HEK293 (cell line): ENCODE results near the gene PTPRG.

ENCODE experiments used
- CTCF ChIA-PET: fragments of 350-600 bp; formaldehyde crosslinking; extraction: SDS; loops from one replicate; lab custom pipeline; 2021; ENCODE audit warnings: antibody characterized with exemption; lab: Yijun Ruan, JAX
- POLR2A ChIA-PET: fragments of 300-600 bp; formaldehyde crosslinking; extraction: SDS; loops from one replicate; lab custom pipeline; 2020; ENCODE audit warnings: antibody characterized with exemption, inconsistent platforms; lab: Yijun Ruan, JAX
- H3K27ac ChIP-seq: fragments of 200-500 bp; sonication (Bioruptor generic); 2 replicates; pipeline ENCODE4 v1.5.1; 2014; ENCODE audit warnings: low read depth, low read length, control low read depth, inconsistent platforms; ENCODE audit errors: extremely low read depth
- H3K36me3 ChIP-seq, 2 experiments: fragments of 200-500 bp in 1 of 2; sonication (Bioruptor generic) in 1 of 2; 1 replicate in 1 of 2; 2 replicates in 1 of 2; pipeline ENCODE4 v1.5.1; 2014 to 2017; ENCODE audit warnings: inconsistent platforms in 2 of 2, low read length in 2 of 2; ENCODE audit not compliant: control insufficient read depth in 2 of 2, insufficient read depth in 1 of 2
- H3K4me1 ChIP-seq: fragments of 200-500 bp; sonication (Bioruptor generic); 2 replicates; pipeline ENCODE4 v1.5.1; 2014; ENCODE audit warnings: mild to moderate bottlenecking, low read length, inconsistent platforms; ENCODE audit not compliant: control insufficient read depth, insufficient read depth
- H3K4me3 ChIP-seq: 2 replicates; pipeline ENCODE4 v1.5.1; 2011; ENCODE audit warnings: low read depth, mild to moderate bottlenecking, control low read depth, low read length, moderate library complexity
- H3K9me3 ChIP-seq: fragments of 200-500 bp; sonication (Bioruptor generic); 2 replicates; pipeline ENCODE4 v1.5.1; 2014; ENCODE audit warnings: low read depth, low read length, inconsistent platforms; ENCODE audit not compliant: control insufficient read depth, insufficient read depth
- GLI2 ChIP-seq: fragments of 450-650 bp; formaldehyde crosslinking; IDR thresholded peaks from 2 replicates; pipeline ENCODE4; 2017; ENCODE audit warnings: missing biosample characterization, missing genetic modification characterization, low read depth, borderline replicate concordance
- IKZF3 ChIP-seq: fragments of 450-650 bp; IDR thresholded peaks from 2 replicates; pipeline ENCODE4 v1.5.0; 2018; ENCODE audit warnings: missing biosample characterization, mild to moderate bottlenecking, missing genetic modification characterization, moderate library complexity
- OSR2 ChIP-seq: fragments of 450-650 bp; formaldehyde crosslinking; IDR thresholded peaks from 2 replicates; pipeline ENCODE4 v1.5.1; 2016; ENCODE audit warnings: missing biosample characterization, missing genetic modification characterization
- ZBTB48 ChIP-seq: fragments of 450-650 bp; formaldehyde crosslinking; IDR thresholded peaks from 2 replicates; pipeline ENCODE4 v1.5.1; 2016; ENCODE audit warnings: missing biosample characterization, missing genetic modification characterization
- ZNF239 ChIP-seq: fragments of 450-650 bp; formaldehyde crosslinking; IDR thresholded peaks from 2 replicates; pipeline ENCODE4 v1.5.1; 2016; ENCODE audit warnings: missing biosample characterization, missing genetic modification characterization
- ZNF391 ChIP-seq: fragments of 450-650 bp; formaldehyde crosslinking; IDR thresholded peaks from 2 replicates; pipeline ENCODE4 v1.5.1; 2016; ENCODE audit warnings: low read depth, missing biosample characterization, missing genetic modification characterization, borderline replicate concordance
- ZNF521 ChIP-seq: fragments of 450-650 bp; formaldehyde crosslinking; IDR thresholded peaks from 2 replicates; pipeline ENCODE4 v1.5.1; 2017; ENCODE audit warnings: missing biosample characterization, mild to moderate bottlenecking, missing genetic modification characterization
- TF ChIP-seq, protein P1 (sequence below): fragments of 450-650 bp; formaldehyde crosslinking; IDR thresholded peaks from 2 replicates; pipeline ENCODE4 v1.5.1; 2016; ENCODE audit warnings: missing biosample characterization, missing genetic modification characterization
- TF ChIP-seq, protein P2 (sequence below): fragments of 450-650 bp; formaldehyde crosslinking; IDR thresholded peaks from 2 replicates; pipeline ENCODE4 v1.5.1; 2016; ENCODE audit warnings: missing biosample characterization, missing genetic modification characterization
- TF ChIP-seq, protein P3 (sequence below): fragments of 450-650 bp; formaldehyde crosslinking; IDR thresholded peaks from 2 replicates; pipeline ENCODE4 v1.5.1; 2016; ENCODE audit warnings: missing biosample characterization, missing genetic modification characterization
- TF ChIP-seq, protein P4 (sequence below): fragments of 450-650 bp; formaldehyde crosslinking; IDR thresholded peaks from 2 replicates; pipeline ENCODE4 v1.5.1; 2016; ENCODE audit warnings: missing biosample characterization, missing genetic modification characterization, low read depth
- TF ChIP-seq, protein P5 (sequence below): fragments of 450-650 bp; formaldehyde crosslinking; IDR thresholded peaks from 2 replicates; pipeline ENCODE4 v1.5.1; 2016; ENCODE audit warnings: missing biosample characterization, missing genetic modification characterization

PTPRG gene

DNA sequence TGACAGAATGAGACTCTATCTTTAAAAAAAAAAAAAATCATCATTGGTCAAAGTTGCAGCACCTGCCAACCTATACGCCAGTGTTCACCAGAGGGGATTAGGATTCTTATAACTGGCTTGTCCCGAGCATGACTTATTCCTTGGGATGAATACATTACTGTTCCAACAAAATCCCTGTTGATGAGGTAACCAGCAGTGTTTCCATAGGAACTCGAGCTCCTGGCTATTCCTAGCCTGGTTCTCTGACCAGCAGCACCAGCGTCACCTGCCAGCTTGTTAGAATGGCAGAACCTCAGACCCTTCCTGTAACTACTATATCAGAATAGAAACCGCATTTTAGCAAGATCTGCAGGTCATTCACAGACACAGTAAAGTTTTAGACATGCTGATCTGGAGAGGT is 364.4 kb downstream of the PTPRG start (continued):
- TF ChIP-seq, protein P1, sequence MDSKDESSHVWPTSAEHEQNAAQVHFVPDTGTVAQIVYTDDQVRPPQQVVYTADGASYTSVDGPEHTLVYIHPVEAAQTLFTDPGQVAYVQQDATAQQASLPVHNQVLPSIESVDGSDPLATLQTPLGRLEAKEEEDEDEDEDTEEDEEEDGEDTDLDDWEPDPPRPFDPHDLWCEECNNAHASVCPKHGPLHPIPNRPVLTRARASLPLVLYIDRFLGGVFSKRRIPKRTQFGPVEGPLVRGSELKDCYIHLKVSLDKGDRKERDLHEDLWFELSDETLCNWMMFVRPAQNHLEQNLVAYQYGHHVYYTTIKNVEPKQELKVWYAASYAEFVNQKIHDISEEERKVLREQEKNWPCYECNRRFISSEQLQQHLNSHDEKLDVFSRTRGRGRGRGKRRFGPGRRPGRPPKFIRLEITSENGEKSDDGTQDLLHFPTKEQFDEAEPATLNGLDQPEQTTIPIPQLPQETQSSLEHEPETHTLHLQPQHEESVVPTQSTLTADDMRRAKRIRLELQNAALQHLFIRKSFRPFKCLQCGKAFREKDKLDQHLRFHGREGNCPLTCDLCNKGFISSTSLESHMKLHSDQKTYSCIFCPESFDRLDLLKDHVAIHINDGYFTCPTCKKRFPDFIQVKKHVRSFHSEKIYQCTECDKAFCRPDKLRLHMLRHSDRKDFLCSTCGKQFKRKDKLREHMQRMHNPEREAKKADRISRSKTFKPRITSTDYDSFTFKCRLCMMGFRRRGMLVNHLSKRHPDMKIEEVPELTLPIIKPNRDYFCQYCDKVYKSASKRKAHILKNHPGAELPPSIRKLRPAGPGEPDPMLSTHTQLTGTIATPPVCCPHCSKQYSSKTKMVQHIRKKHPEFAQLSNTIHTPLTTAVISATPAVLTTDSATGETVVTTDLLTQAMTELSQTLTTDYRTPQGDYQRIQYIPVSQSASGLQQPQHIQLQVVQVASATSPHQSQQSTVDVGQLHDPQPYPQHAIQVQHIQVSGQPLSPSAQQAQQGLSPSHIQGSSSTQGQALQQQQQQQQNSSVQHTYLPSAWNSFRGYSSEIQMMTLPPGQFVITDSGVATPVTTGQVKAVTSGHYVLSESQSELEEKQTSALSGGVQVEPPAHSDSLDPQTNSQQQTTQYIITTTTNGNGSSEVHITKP (tag by site-specific recombination), result peak; percentile 32

DNA sequence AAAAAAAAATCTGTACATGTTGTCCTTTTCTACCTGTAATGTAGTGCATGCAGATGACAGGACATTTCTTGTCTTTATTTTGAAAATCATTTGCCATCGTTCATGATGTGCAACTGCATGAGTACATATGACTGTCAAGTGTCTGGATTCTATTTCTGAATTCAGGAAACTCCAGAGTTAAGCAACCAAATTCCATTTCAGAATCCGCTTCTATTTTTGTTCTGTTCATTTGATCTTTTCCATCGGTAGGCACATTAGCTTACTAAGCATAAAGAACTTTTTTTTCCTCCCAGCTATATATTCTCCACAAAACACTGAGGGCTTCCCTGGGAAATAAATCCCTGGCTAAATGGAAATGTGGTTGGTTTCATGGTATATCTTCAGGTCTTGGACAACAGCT is 365.6 kb downstream of the PTPRG start:
- H3K4me1 ChIP-seq, result no peaks in the 10 kb centered on the region
- no peaks in the 10 kb centered on the region for H3K9me3 ChIP-seq
- H3K36me3 ChIP-seq, result no peaks in the 10 kb centered on the region
- ChIA-PET CTCF (interaction anchor here (1.4 kb wide), 1 partner anchor 9 kb away, joined by 7 read pairs; no protein-coding TSS in a partner anchor), POLR2A (no interaction called here)
- no peak overlapping the region for H3K27ac ChIP-seq
- H3K4me3 ChIP-seq, result no peak overlapping the region
- TF ChIP-seq, protein P2, sequence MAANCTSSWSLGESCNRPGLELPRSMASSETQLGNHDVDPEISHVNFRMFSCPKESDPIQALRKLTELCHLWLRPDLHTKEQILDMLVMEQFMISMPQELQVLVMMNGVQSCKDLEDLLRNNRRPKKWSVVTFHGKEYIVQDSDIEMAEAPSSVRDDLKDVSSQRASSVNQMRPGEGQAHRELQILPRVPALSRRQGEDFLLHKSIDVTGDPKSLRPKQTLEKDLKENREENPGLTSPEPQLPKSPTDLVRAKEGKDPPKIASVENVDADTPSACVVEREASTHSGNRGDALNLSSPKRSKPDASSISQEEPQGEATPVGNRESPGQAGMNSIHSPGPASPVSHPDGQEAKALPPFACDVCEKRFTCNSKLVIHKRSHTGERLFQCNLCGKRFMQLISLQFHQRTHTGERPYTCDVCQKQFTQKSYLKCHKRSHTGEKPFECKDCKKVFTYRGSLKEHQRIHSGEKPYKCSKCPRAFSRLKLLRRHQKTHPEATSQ (tag by site-specific recombination), result no peak
- TF ChIP-seq IKZF3 (tag by site-specific recombination) (no peak), GLI2 (tag by site-specific recombination) (no peak), ZNF239 (tag by site-specific recombination) (no peak), OSR2 (no peak), ZNF391 (tag by site-specific recombination) (no peak)
- TF ChIP-seq, protein P3, sequence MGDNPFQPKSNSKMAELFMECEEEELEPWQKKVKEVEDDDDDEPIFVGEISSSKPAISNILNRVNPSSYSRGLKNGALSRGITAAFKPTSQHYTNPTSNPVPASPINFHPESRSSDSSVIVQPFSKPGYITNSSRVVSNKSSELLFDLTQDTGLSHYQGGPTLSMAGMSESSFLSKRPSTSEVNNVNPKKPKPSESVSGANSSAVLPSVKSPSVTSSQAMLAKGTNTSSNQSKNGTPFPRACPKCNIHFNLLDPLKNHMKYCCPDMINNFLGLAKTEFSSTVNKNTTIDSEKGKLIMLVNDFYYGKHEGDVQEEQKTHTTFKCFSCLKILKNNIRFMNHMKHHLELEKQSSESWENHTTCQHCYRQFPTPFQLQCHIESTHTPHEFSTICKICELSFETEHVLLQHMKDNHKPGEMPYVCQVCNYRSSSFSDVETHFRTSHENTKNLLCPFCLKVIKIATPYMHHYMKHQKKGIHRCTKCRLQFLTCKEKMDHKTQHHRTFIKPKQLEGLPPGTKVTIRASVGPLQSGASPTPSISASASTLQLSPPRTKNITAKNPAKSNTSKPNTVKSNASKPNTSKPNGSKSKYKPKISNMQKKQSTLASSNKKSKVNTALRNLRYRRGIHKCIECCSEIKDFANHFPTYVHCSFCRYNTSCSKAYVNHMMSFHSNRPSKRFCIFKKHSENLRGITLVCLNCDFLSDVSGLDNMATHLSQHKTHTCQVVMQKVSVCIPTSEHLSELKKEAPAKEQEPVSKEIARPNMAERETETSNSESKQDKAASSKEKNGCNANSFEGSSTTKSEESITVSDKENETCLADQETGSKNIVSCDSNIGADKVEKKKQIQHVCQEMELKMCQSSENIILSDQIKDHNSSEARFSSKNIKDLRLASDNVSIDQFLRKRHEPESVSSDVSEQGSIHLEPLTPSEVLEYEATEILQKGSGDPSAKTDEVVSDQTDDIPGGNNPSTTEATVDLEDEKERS (tag by site-specific recombination), result no peak
- TF ChIP-seq, protein P4, sequence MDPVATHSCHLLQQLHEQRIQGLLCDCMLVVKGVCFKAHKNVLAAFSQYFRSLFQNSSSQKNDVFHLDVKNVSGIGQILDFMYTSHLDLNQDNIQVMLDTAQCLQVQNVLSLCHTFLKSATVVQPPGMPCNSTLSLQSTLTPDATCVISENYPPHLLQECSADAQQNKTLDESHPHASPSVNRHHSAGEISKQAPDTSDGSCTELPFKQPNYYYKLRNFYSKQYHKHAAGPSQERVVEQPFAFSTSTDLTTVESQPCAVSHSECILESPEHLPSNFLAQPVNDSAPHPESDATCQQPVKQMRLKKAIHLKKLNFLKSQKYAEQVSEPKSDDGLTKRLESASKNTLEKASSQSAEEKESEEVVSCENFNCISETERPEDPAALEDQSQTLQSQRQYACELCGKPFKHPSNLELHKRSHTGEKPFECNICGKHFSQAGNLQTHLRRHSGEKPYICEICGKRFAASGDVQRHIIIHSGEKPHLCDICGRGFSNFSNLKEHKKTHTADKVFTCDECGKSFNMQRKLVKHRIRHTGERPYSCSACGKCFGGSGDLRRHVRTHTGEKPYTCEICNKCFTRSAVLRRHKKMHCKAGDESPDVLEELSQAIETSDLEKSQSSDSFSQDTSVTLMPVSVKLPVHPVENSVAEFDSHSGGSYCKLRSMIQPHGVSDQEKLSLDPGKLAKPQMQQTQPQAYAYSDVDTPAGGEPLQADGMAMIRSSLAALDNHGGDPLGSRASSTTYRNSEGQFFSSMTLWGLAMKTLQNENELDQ (tag by site-specific recombination), result no peak
- TF ChIP-seq, protein P5, sequence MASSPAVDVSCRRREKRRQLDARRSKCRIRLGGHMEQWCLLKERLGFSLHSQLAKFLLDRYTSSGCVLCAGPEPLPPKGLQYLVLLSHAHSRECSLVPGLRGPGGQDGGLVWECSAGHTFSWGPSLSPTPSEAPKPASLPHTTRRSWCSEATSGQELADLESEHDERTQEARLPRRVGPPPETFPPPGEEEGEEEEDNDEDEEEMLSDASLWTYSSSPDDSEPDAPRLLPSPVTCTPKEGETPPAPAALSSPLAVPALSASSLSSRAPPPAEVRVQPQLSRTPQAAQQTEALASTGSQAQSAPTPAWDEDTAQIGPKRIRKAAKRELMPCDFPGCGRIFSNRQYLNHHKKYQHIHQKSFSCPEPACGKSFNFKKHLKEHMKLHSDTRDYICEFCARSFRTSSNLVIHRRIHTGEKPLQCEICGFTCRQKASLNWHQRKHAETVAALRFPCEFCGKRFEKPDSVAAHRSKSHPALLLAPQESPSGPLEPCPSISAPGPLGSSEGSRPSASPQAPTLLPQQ, result no peak

DNA sequence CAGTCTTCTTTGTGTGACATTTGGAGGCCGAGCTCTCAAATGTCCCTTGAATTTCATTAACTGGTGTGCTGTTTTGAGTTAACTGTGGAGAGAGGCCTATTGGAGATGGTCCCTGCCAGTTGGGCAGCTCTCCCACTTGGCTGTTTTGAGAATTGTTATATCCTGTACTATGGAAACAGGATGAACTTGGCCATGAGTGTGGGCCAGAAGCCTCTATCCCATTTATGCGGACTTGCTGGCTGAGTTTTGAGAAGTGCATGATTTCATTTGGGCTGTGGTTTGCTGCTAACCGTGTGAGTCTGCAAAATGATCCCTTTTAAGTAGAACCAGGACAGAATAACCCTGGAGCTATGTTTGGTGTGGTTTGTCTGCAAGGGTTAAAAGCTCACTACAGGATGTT is 366.0 kb downstream of the PTPRG start:
- Histone ChIP-seq H3K4me3 (no peak overlapping the region), H3K27ac (no peak overlapping the region)
- CTCF ChIA-PET, result interaction anchor here (1.4 kb wide), 1 partner anchor 9 kb away, joined by 7 read pairs; no protein-coding TSS in a partner anchor
- TF ChIP-seq ZBTB48 (tag by site-specific recombination), result 0 out of 2 replicates have a peak, but pooled peaks have one; percentile 39
- no peak for TF ChIP-seq ZNF521 (tag by site-specific recombination)
- TF ChIP-seq, all 188 proteins: peak for 1
- POLR2A ChIA-PET, result no interaction called here
- no peaks in the 10 kb centered on the region for H3K9me3 ChIP-seq
- no peaks in the 10 kb centered on the region for H3K4me1 ChIP-seq
- no peaks in the 10 kb centered on the region for H3K36me3 ChIP-seq
